ENCODE results near the gene TC2N. TPM values are rescaled to one million over a fixed set of nuclear protein-coding genes. Genes with fewer than 3 reads are reported as not detected.
"Not testable (repeated sequence)": the region's sequence is repeated elsewhere in the genome, so short reads cannot be mapped to it uniquely, and the experiment has no call there.

TC2N gene
- total and polyA plus RNA-seq, 2 experiments from 2014 or later, result 22.0 to 77.2 TPM

GRCh38 chr14:91898372-91898771, 31.0 kb upstream of the TC2N start:
- TF ChIP-seq CTCF (IDR thresholded peaks at IDR 0.05; ENCODE audit: poor library complexity), result no peak
- TF ChIP-seq EZH2phosphoT487 (IDR thresholded peaks at IDR 0.05; ENCODE audit: low read depth, severe bottlenecking, unreplicated experiment), result no peak
- no peak for TF ChIP-seq EZH2 (IDR thresholded peaks at IDR 0.05; ENCODE audit: borderline replicate concordance)
- 94% methylated on average over 5 of the region's 5 CpGs for WGBS (ENCODE audit: low lambda C conversion rate, missing lambda C conversion rate)
- Histone ChIP-seq H3K9me2 (replicated peaks; ENCODE audit: insufficient read depth) (no peaks in the 10 kb centered on the region), H3K9me3 (ENCODE audit: low read depth) (no peaks in the 10 kb centered on the region), H3K4me3 (no peak overlapping the region), H3K36me3 (replicated peaks; ENCODE audit: insufficient read depth, low read depth) (no peaks in the 10 kb centered on the region), H3K27ac (no peak overlapping the region), H3K79me2 (no peaks in the 10 kb centered on the region), H2AFZ (no peak overlapping the region), H3K4me1 (ENCODE audit: insufficient read depth) (peaks cover 5% of the 10 kb centered on the region), H3K27me3 (no peaks in the 10 kb centered on the region), H3K4me2 (no peak overlapping the region), H4K20me1 (ENCODE audit: insufficient read depth, poor library complexity, severe bottlenecking) (no peaks in the 10 kb centered on the region)
- DNase-seq (ENCODE audit: low spot score), result no peak

- not testable (repeated sequence) for H2AFZ ChIP-seq; H4K20me1 ChIP-seq (ENCODE audit: insufficient read depth, poor library complexity, severe bottlenecking); H3K4me3 ChIP-seq; H3K79me2 ChIP-seq; H3K9me2 ChIP-seq (replicated peaks; ENCODE audit: insufficient read depth); H3K9me3 ChIP-seq (ENCODE audit: low read depth); H3K36me3 ChIP-seq (replicated peaks; ENCODE audit: insufficient read depth, low read depth); DNase-seq (ENCODE audit: low spot score); H3K27me3 ChIP-seq; H3K4me2 ChIP-seq; H3K4me1 ChIP-seq (ENCODE audit: insufficient read depth); H3K27ac ChIP-seq
- WGBS (ENCODE audit: low lambda C conversion rate, missing lambda C conversion rate), result 90% methylated on average over 5 of the region's 5 CpGs
Observed at GRCh38 chr14:91897716-91898115, 30.4 kb upstream of the TC2N start.

GRCh38 chr14:91897106-91897701, 29.9 kb upstream of the TC2N start:
- Histone ChIP-seq H3K27ac (no peak overlapping the region), H4K20me1 (ENCODE audit: insufficient read depth, poor library complexity, severe bottlenecking) (no peaks in the 10 kb centered on the region), H3K9me3 (ENCODE audit: low read depth) (no peaks in the 10 kb centered on the region), H3K4me1 (ENCODE audit: insufficient read depth) (peaks cover 5% of the 10 kb centered on the region), H3K27me3 (no peaks in the 10 kb centered on the region), H3K4me2 (no peak overlapping the region), H3K4me3 (no peak overlapping the region), H3K9me2 (replicated peaks; ENCODE audit: insufficient read depth) (no peaks in the 10 kb centered on the region), H3K36me3 (replicated peaks; ENCODE audit: insufficient read depth, low read depth) (no peaks in the 10 kb centered on the region), H3K79me2 (no peaks in the 10 kb centered on the region), H2AFZ (no peak overlapping the region)
- WGBS (ENCODE audit: low lambda C conversion rate, missing lambda C conversion rate), result 68% methylated on average over 10 of the region's 10 CpGs
- TF ChIP-seq EZH2 (IDR thresholded peaks at IDR 0.05; ENCODE audit: borderline replicate concordance) (no peak), EZH2phosphoT487 (IDR thresholded peaks at IDR 0.05; ENCODE audit: low read depth, severe bottlenecking, unreplicated experiment) (no peak), CTCF (IDR thresholded peaks at IDR 0.05; ENCODE audit: poor library complexity) (no peak)
- no peak for DNase-seq (ENCODE audit: low spot score)

GRCh38 chr14:91896419-91896818, 29.1 kb upstream of the TC2N start:
- Histone ChIP-seq H3K4me1 (ENCODE audit: insufficient read depth) (peaks cover 5% of the 10 kb centered on the region), H2AFZ (no peak overlapping the region), H3K36me3 (replicated peaks; ENCODE audit: insufficient read depth, low read depth) (no peaks in the 10 kb centered on the region), H3K4me3 (no peak overlapping the region), H3K27me3 (no peaks in the 10 kb centered on the region), H4K20me1 (ENCODE audit: insufficient read depth, poor library complexity, severe bottlenecking) (no peaks in the 10 kb centered on the region), H3K9me3 (ENCODE audit: low read depth) (no peaks in the 10 kb centered on the region), H3K9me2 (replicated peaks; ENCODE audit: insufficient read depth) (no peaks in the 10 kb centered on the region), H3K79me2 (no peaks in the 10 kb centered on the region), H3K4me2 (no peak overlapping the region), H3K27ac (no peak overlapping the region)
- TF ChIP-seq EZH2 (IDR thresholded peaks at IDR 0.05; ENCODE audit: borderline replicate concordance) (no peak), CTCF (IDR thresholded peaks at IDR 0.05; ENCODE audit: poor library complexity) (no peak), EZH2phosphoT487 (IDR thresholded peaks at IDR 0.05; ENCODE audit: low read depth, severe bottlenecking, unreplicated experiment) (no peak)
- 94% methylated on average over 4 of the region's 4 CpGs for WGBS (ENCODE audit: low lambda C conversion rate, missing lambda C conversion rate)
- DNase-seq (ENCODE audit: low spot score), result no peak
